ENCODE data around the gene EPHB2.

The EPHB2 gene

GRCh38 chr1:22800629-22801028, 90.0 kb downstream of the EPHB2 start:
- no peaks in the 10 kb centered on the region for H3K9me3 ChIP-seq (replicated peaks; ENCODE audit: low read length)
- H3K27me3 ChIP-seq (ENCODE audit: control insufficient read depth, insufficient read depth, low read length), result no peaks in the 10 kb centered on the region

GRCh38 chr1:22801347-22801746, 90.7 kb downstream of the EPHB2 start:
- no peak overlapping the region for H3K4me3 ChIP-seq (ENCODE audit: low read length)
- H3K9ac ChIP-seq (ENCODE audit: low read depth, low read length), result no peak overlapping the region
- no peaks in the 10 kb centered on the region for H3K36me3 ChIP-seq (ENCODE audit: insufficient read depth, low read length)
- H3K4me1 ChIP-seq (ENCODE audit: control insufficient read depth, insufficient read depth, low read length), result peaks cover 5% of the 10 kb centered on the region
- H3K27me3 ChIP-seq (ENCODE audit: control insufficient read depth, insufficient read depth, low read length), result no peaks in the 10 kb centered on the region
- no peaks in the 10 kb centered on the region for H3K9me3 ChIP-seq (replicated peaks; ENCODE audit: low read length)
- H3K4me2 ChIP-seq (ENCODE audit: low read length), result no peak overlapping the region

More at GRCh38 chr1:22800629-22801028, 90.0 kb downstream of the EPHB2 start:
- Histone ChIP-seq H3K4me2 (ENCODE audit: low read length) (no peak overlapping the region), H3K4me3 (ENCODE audit: low read length) (no peak overlapping the region), H3K36me3 (ENCODE audit: insufficient read depth, low read length) (no peaks in the 10 kb centered on the region), H3K9ac (ENCODE audit: low read depth, low read length) (no peak overlapping the region), H3K4me1 (ENCODE audit: control insufficient read depth, insufficient read depth, low read length) (peaks cover 5% of the 10 kb centered on the region)

- no peak overlapping the region for H3K4me3 ChIP-seq (ENCODE audit: low read length)
- no peak overlapping the region for H3K4me2 ChIP-seq (ENCODE audit: low read length)
- peaks cover 4% of the 10 kb centered on the region for H3K4me1 ChIP-seq (ENCODE audit: control insufficient read depth, insufficient read depth, low read length)
These were observed 91.1 kb downstream of the EPHB2 start for GRCh38 chr1:22801761-22802160.

GRCh38 chr1:22803833-22804232, 93.2 kb downstream of the EPHB2 start:
- no peaks in the 10 kb centered on the region for H3K36me3 ChIP-seq (ENCODE audit: insufficient read depth, low read length)
- no peaks in the 10 kb centered on the region for H3K27me3 ChIP-seq (ENCODE audit: control insufficient read depth, insufficient read depth, low read length)
- H3K4me1 ChIP-seq (ENCODE audit: control insufficient read depth, insufficient read depth, low read length), result peaks cover 11% of the 10 kb centered on the region
- no peak overlapping the region for H3K9ac ChIP-seq (ENCODE audit: low read depth, low read length)
- no peaks in the 10 kb centered on the region for H3K9me3 ChIP-seq (replicated peaks; ENCODE audit: low read length)
- H3K4me3 ChIP-seq (ENCODE audit: low read length), result no peak overlapping the region
- no peak overlapping the region for H3K4me2 ChIP-seq (ENCODE audit: low read length)

More at GRCh38 chr1:22801761-22802160, 91.1 kb downstream of the EPHB2 start:
- Histone ChIP-seq H3K27me3 (ENCODE audit: control insufficient read depth, insufficient read depth, low read length) (no peaks in the 10 kb centered on the region), H3K36me3 (ENCODE audit: insufficient read depth, low read length) (no peaks in the 10 kb centered on the region), H3K9ac (ENCODE audit: low read depth, low read length) (no peak overlapping the region), H3K9me3 (replicated peaks; ENCODE audit: low read length) (no peaks in the 10 kb centered on the region)

GRCh38 chr1:22804406-22804805, 93.8 kb downstream of the EPHB2 start:
- Histone ChIP-seq H3K4me1 (ENCODE audit: control insufficient read depth, insufficient read depth, low read length) (peaks cover 17% of the 10 kb centered on the region), H3K9ac (ENCODE audit: low read depth, low read length) (no peak overlapping the region), H3K27me3 (ENCODE audit: control insufficient read depth, insufficient read depth, low read length) (no peaks in the 10 kb centered on the region), H3K4me2 (ENCODE audit: low read length) (no peak overlapping the region), H3K4me3 (ENCODE audit: low read length) (no peak overlapping the region), H3K36me3 (ENCODE audit: insufficient read depth, low read length) (no peaks in the 10 kb centered on the region), H3K9me3 (replicated peaks; ENCODE audit: low read length) (no peaks in the 10 kb centered on the region)

- H3K9ac ChIP-seq (ENCODE audit: low read depth, low read length), result no peak overlapping the region
- no peaks in the 10 kb centered on the region for H3K36me3 ChIP-seq (ENCODE audit: insufficient read depth, low read length)
- H3K27me3 ChIP-seq (ENCODE audit: control insufficient read depth, insufficient read depth, low read length), result no peaks in the 10 kb centered on the region
- no peaks in the 10 kb centered on the region for H3K9me3 ChIP-seq (replicated peaks; ENCODE audit: low read length)
- no peak overlapping the region for H3K4me2 ChIP-seq (ENCODE audit: low read length)
- no peak overlapping the region for H3K4me3 ChIP-seq (ENCODE audit: low read length)
- peaks cover 20% of the 10 kb centered on the region for H3K4me1 ChIP-seq (ENCODE audit: control insufficient read depth, insufficient read depth, low read length)
These were observed 94.5 kb downstream of the EPHB2 start for GRCh38 chr1:22804969-22805671.

GRCh38 chr1:22805672-22806038, 95.0 kb downstream of the EPHB2 start:
- Histone ChIP-seq H3K9me3 (replicated peaks; ENCODE audit: low read length) (no peaks in the 10 kb centered on the region), H3K4me3 (ENCODE audit: low read length) (no peak overlapping the region), H3K4me1 (ENCODE audit: control insufficient read depth, insufficient read depth, low read length) (peaks cover 20% of the 10 kb centered on the region), H3K36me3 (ENCODE audit: insufficient read depth, low read length) (no peaks in the 10 kb centered on the region), H3K27me3 (ENCODE audit: control insufficient read depth, insufficient read depth, low read length) (no peaks in the 10 kb centered on the region), H3K4me2 (ENCODE audit: low read length) (no peak overlapping the region), H3K9ac (ENCODE audit: low read depth, low read length) (no peak overlapping the region)

GRCh38 chr1:22806584-22806983, 95.9 kb downstream of the EPHB2 start:
- H3K4me3 ChIP-seq (ENCODE audit: low read length), result no peak overlapping the region
- H3K27me3 ChIP-seq (ENCODE audit: control insufficient read depth, insufficient read depth, low read length), result no peaks in the 10 kb centered on the region
- no peak overlapping the region for H3K9ac ChIP-seq (ENCODE audit: low read depth, low read length)
- H3K4me1 ChIP-seq (ENCODE audit: control insufficient read depth, insufficient read depth, low read length), result peaks cover 20% of the 10 kb centered on the region
- no peaks in the 10 kb centered on the region for H3K36me3 ChIP-seq (ENCODE audit: insufficient read depth, low read length)
- no peak overlapping the region for H3K4me2 ChIP-seq (ENCODE audit: low read length)
- H3K9me3 ChIP-seq (replicated peaks; ENCODE audit: low read length), result no peaks in the 10 kb centered on the region

- H3K9me3 ChIP-seq (replicated peaks; ENCODE audit: low read length), result no peaks in the 10 kb centered on the region
- peaks cover 20% of the 10 kb centered on the region for H3K4me1 ChIP-seq (ENCODE audit: control insufficient read depth, insufficient read depth, low read length)
- H3K36me3 ChIP-seq (ENCODE audit: insufficient read depth, low read length), result no peaks in the 10 kb centered on the region
- no peak overlapping the region for H3K4me3 ChIP-seq (ENCODE audit: low read length)
- H3K9ac ChIP-seq (ENCODE audit: low read depth, low read length), result no peak overlapping the region
- H3K4me2 ChIP-seq (ENCODE audit: low read length), result no peak overlapping the region
- no peaks in the 10 kb centered on the region for H3K27me3 ChIP-seq (ENCODE audit: control insufficient read depth, insufficient read depth, low read length)
These were observed 96.7 kb downstream of the EPHB2 start for GRCh38 chr1:22807340-22807739.

GRCh38 chr1:22808186-22808675, 97.6 kb downstream of the EPHB2 start:
- Histone ChIP-seq H3K27me3 (ENCODE audit: control insufficient read depth, insufficient read depth, low read length) (no peaks in the 10 kb centered on the region), H3K9me3 (replicated peaks; ENCODE audit: low read length) (no peaks in the 10 kb centered on the region), H3K36me3 (ENCODE audit: insufficient read depth, low read length) (no peaks in the 10 kb centered on the region), H3K4me1 (ENCODE audit: control insufficient read depth, insufficient read depth, low read length) (peaks cover 20% of the 10 kb centered on the region), H3K9ac (ENCODE audit: low read depth, low read length) (peak overlapping the region; percentile 72), H3K4me3 (ENCODE audit: low read length) (peak overlapping the region; percentile 21), H3K4me2 (ENCODE audit: low read length) (peak overlapping the region; percentile 61)

GRCh38 chr1:22808676-22809483, 98.2 kb downstream of the EPHB2 start:
- Histone ChIP-seq H3K9ac (ENCODE audit: low read depth, low read length) (peak overlapping the region; percentile 72), H3K4me3 (ENCODE audit: low read length) (peak overlapping the region; percentile 21), H3K27me3 (ENCODE audit: control insufficient read depth, insufficient read depth, low read length) (no peaks in the 10 kb centered on the region)

More at GRCh38 chr1:22808676-22809483, 98.2 kb downstream of the EPHB2 start:
- Histone ChIP-seq H3K9me3 (replicated peaks; ENCODE audit: low read length) (no peaks in the 10 kb centered on the region), H3K36me3 (ENCODE audit: insufficient read depth, low read length) (no peaks in the 10 kb centered on the region), H3K4me2 (ENCODE audit: low read length) (peak overlapping the region; percentile 61), H3K4me1 (ENCODE audit: control insufficient read depth, insufficient read depth, low read length) (peaks cover 20% of the 10 kb centered on the region)
